ENCODE results near the gene TRAPPC14. TPM values are rescaled to one million over a fixed set of nuclear protein-coding genes. Genes with fewer than 3 reads are reported as not detected.

TRAPPC14 gene
- polyA plus RNA-seq, 2 donors = 18.5 to 27.2 TPM

GRCh38 chr7:100156331-100157068 is 2.0 kb downstream of the TRAPPC14 start:
- H3K27ac ChIP-seq (ENCODE audit: low read depth in 2 of 2, low read length in 1 of 2) = peak overlapping the region in 1 of 2 donors; percentile 34

GRCh38 chr7:100155553-100156317 is 2.8 kb downstream of the TRAPPC14 start:
- Histone ChIP-seq H3K27ac (ENCODE audit: low read depth in 2 of 2, low read length in 1 of 2) (no peak overlapping the region), H3K27me3 (ENCODE audit: control insufficient read depth in 1 of 2, insufficient read depth in 2 of 2, low read length in 2 of 2) (no peaks in the 10 kb centered on the region), H3K36me3 (ENCODE audit: control insufficient read depth in 2 of 2, insufficient read depth in 2 of 2, low read length in 1 of 2) (peaks cover 17 to 30% of the 10 kb centered on the region in 2 donors), H3K4me1 (ENCODE audit: control insufficient read depth in 2 of 2, insufficient read depth in 2 of 2, low read length in 1 of 2) (peaks cover 4 to 12% of the 10 kb centered on the region in 2 donors), H3K4me3 (ENCODE audit: low read depth in 1 of 2, low read length in 2 of 2) (no peak overlapping the region), H3K9me3 (ENCODE audit: control insufficient read depth in 2 of 2, insufficient read depth in 1 of 2, low read depth in 1 of 2, low read length in 1 of 2) (no peaks in the 10 kb centered on the region)
- 80 to 85% methylated on average over 20 of the region's 20 CpGs for WGBS, 2 donors

More at GRCh38 chr7:100156331-100157068, 2.0 kb downstream of the TRAPPC14 start:
- H3K36me3 ChIP-seq (ENCODE audit: control insufficient read depth in 2 of 2, insufficient read depth in 2 of 2, low read length in 1 of 2) = peaks cover 17 to 30% of the 10 kb centered on the region in 2 donors
- no peaks in the 10 kb centered on the region for H3K27me3 ChIP-seq (ENCODE audit: control insufficient read depth in 1 of 2, insufficient read depth in 2 of 2, low read length in 2 of 2)
- no peaks in the 10 kb centered on the region for H3K9me3 ChIP-seq (ENCODE audit: control insufficient read depth in 2 of 2, insufficient read depth in 1 of 2, low read depth in 1 of 2, low read length in 1 of 2)
- peaks cover 4 to 12% of the 10 kb centered on the region in 2 donors for H3K4me1 ChIP-seq (ENCODE audit: control insufficient read depth in 2 of 2, insufficient read depth in 2 of 2, low read length in 1 of 2)
- WGBS, 2 donors = 71 to 72% methylated on average over 16 of the region's 16 CpGs
- H3K4me3 ChIP-seq (ENCODE audit: low read depth in 1 of 2, low read length in 2 of 2) = no peak overlapping the region

- H3K27me3 ChIP-seq (ENCODE audit: control insufficient read depth in 1 of 2, insufficient read depth in 2 of 2, low read length in 2 of 2) = no peaks in the 10 kb centered on the region
- H3K4me1 ChIP-seq (ENCODE audit: control insufficient read depth in 2 of 2, insufficient read depth in 2 of 2, low read length in 1 of 2) = peaks cover 4 to 12% of the 10 kb centered on the region in 2 donors
- peaks cover 17 to 30% of the 10 kb centered on the region in 2 donors for H3K36me3 ChIP-seq (ENCODE audit: control insufficient read depth in 2 of 2, insufficient read depth in 2 of 2, low read length in 1 of 2)
- H3K27ac ChIP-seq (ENCODE audit: low read depth in 2 of 2, low read length in 1 of 2) = peak overlapping the region in 1 of 2 donors; percentile 23
- H3K4me3 ChIP-seq (ENCODE audit: low read depth in 1 of 2, low read length in 2 of 2) = no peak overlapping the region
- 68 to 71% methylated on average over 28 to 30 of the region's 30 CpGs for WGBS, 2 donors
- H3K9me3 ChIP-seq (ENCODE audit: control insufficient read depth in 2 of 2, insufficient read depth in 1 of 2, low read depth in 1 of 2, low read length in 1 of 2) = no peaks in the 10 kb centered on the region
These were observed 3.7 kb downstream of the TRAPPC14 start for GRCh38 chr7:100154651-100155491.

- no peaks in the 10 kb centered on the region for H3K27me3 ChIP-seq (ENCODE audit: control insufficient read depth in 1 of 2, insufficient read depth in 2 of 2, low read length in 2 of 2)
- no peak overlapping the region for H3K4me3 ChIP-seq (ENCODE audit: low read depth in 1 of 2, low read length in 2 of 2)
- H3K36me3 ChIP-seq (ENCODE audit: control insufficient read depth in 2 of 2, insufficient read depth in 2 of 2, low read length in 1 of 2) = peaks cover 17 to 30% of the 10 kb centered on the region in 2 donors
- peak overlapping the region in 1 of 2 donors; percentile 61 for H3K27ac ChIP-seq (ENCODE audit: low read depth in 2 of 2, low read length in 1 of 2)
- 66 to 70% methylated on average over 16 of the region's 16 CpGs for WGBS, 2 donors
- H3K4me1 ChIP-seq (ENCODE audit: control insufficient read depth in 2 of 2, insufficient read depth in 2 of 2, low read length in 1 of 2) = peaks cover 6 to 10% of the 10 kb centered on the region in 2 donors
- H3K9me3 ChIP-seq (ENCODE audit: control insufficient read depth in 2 of 2, insufficient read depth in 1 of 2, low read depth in 1 of 2, low read length in 1 of 2) = no peaks in the 10 kb centered on the region
These were observed 4.6 kb downstream of the TRAPPC14 start for GRCh38 chr7:100153708-100154535.

- Histone ChIP-seq H3K4me3 (ENCODE audit: low read depth in 1 of 2, low read length in 2 of 2) (no peak overlapping the region), H3K27me3 (ENCODE audit: control insufficient read depth in 1 of 2, insufficient read depth in 2 of 2, low read length in 2 of 2) (no peaks in the 10 kb centered on the region), H3K27ac (ENCODE audit: low read depth in 2 of 2, low read length in 1 of 2) (peak overlapping the region in 1 of 2 donors; percentile 61), H3K4me1 (ENCODE audit: control insufficient read depth in 2 of 2, insufficient read depth in 2 of 2, low read length in 1 of 2) (peaks cover 6 to 10% of the 10 kb centered on the region in 2 donors), H3K36me3 (ENCODE audit: control insufficient read depth in 2 of 2, insufficient read depth in 2 of 2, low read length in 1 of 2) (peaks cover 17 to 30% of the 10 kb centered on the region in 2 donors), H3K9me3 (ENCODE audit: control insufficient read depth in 2 of 2, insufficient read depth in 1 of 2, low read depth in 1 of 2, low read length in 1 of 2) (no peaks in the 10 kb centered on the region)
- 88 to 90% methylated on average over 18 of the region's 18 CpGs for WGBS, 2 donors
These were observed 5.4 kb downstream of the TRAPPC14 start for GRCh38 chr7:100152937-100153666.

- H3K4me3 ChIP-seq (ENCODE audit: low read depth in 1 of 2, low read length in 2 of 2) = no peak overlapping the region
- peaks cover 17 to 30% of the 10 kb centered on the region in 2 donors for H3K36me3 ChIP-seq (ENCODE audit: control insufficient read depth in 2 of 2, insufficient read depth in 2 of 2, low read length in 1 of 2)
- no peaks in the 10 kb centered on the region for H3K9me3 ChIP-seq (ENCODE audit: control insufficient read depth in 2 of 2, insufficient read depth in 1 of 2, low read depth in 1 of 2, low read length in 1 of 2)
- no peak overlapping the region for H3K27ac ChIP-seq (ENCODE audit: low read depth in 2 of 2, low read length in 1 of 2)
- no peaks in the 10 kb centered on the region for H3K27me3 ChIP-seq (ENCODE audit: control insufficient read depth in 1 of 2, insufficient read depth in 2 of 2, low read length in 2 of 2)
- H3K4me1 ChIP-seq (ENCODE audit: control insufficient read depth in 2 of 2, insufficient read depth in 2 of 2, low read length in 1 of 2) = peaks cover 4 to 6% of the 10 kb centered on the region in 2 donors
These were observed 6.1 kb downstream of the TRAPPC14 start for GRCh38 chr7:100152404-100152803.

- peaks cover 4 to 7% of the 10 kb centered on the region in 2 donors for H3K36me3 ChIP-seq (ENCODE audit: control insufficient read depth in 2 of 2, insufficient read depth in 2 of 2, low read length in 1 of 2)
- no peaks in the 10 kb centered on the region for H3K27me3 ChIP-seq (ENCODE audit: control insufficient read depth in 1 of 2, insufficient read depth in 2 of 2, low read length in 2 of 2)
- peaks cover 0 to 2% of the 10 kb centered on the region in 2 donors for H3K4me1 ChIP-seq (ENCODE audit: control insufficient read depth in 2 of 2, insufficient read depth in 2 of 2, low read length in 1 of 2)
- no peaks in the 10 kb centered on the region for H3K9me3 ChIP-seq (ENCODE audit: control insufficient read depth in 2 of 2, insufficient read depth in 1 of 2, low read depth in 1 of 2, low read length in 1 of 2)
- peak within 1 kb of the TSS; percentile 84 to 89 for H3K27ac ChIP-seq (ENCODE audit: low read depth in 2 of 2, low read length in 1 of 2)
- H3K4me3 ChIP-seq (ENCODE audit: low read depth in 1 of 2, low read length in 2 of 2) = peak within 1 kb of the TSS; percentile 92 to 97
- WGBS, 2 donors = 0 to 1% methylated on average over 46 of the region's 46 CpGs
These were observed 9.8 kb downstream of the TRAPPC14 start, which contains the start of gene LAMTOR4 for GRCh38 chr7:100148559-100149328. Gene LAMTOR4, plus strand, starts transcription at chr7:100148918. Its CDS starts 55 bp downstream, at chr7:100148973.

- H3K36me3 ChIP-seq (ENCODE audit: control insufficient read depth in 2 of 2, insufficient read depth in 2 of 2, low read length in 1 of 2) = peaks cover 2% of the 10 kb centered on the region in 2 donors
- H3K27me3 ChIP-seq (ENCODE audit: control insufficient read depth in 1 of 2, insufficient read depth in 2 of 2, low read length in 2 of 2) = no peaks in the 10 kb centered on the region
- peak overlapping the region; percentile 79 to 84 for H3K27ac ChIP-seq (ENCODE audit: low read depth in 2 of 2, low read length in 1 of 2)
- peak overlapping the region; percentile 31 to 92 for H3K4me3 ChIP-seq (ENCODE audit: low read depth in 1 of 2, low read length in 2 of 2)
- WGBS, 2 donors = 10 to 11% methylated on average over 14 of the region's 14 CpGs
- H3K9me3 ChIP-seq (ENCODE audit: control insufficient read depth in 2 of 2, insufficient read depth in 1 of 2, low read depth in 1 of 2, low read length in 1 of 2) = no peaks in the 10 kb centered on the region
- peaks cover 0 to 2% of the 10 kb centered on the region in 2 donors for H3K4me1 ChIP-seq (ENCODE audit: control insufficient read depth in 2 of 2, insufficient read depth in 2 of 2, low read length in 1 of 2)
These were observed 10.3 kb downstream of the TRAPPC14 start for GRCh38 chr7:100148225-100148558.

Data from esophagus (tissue), 2 donors.